Activated CD4-positive, alpha-beta T cell treated with anti-CD3 and anti-CD28 coated beads, Interleukin-2, amount 10 ng/mL, durations not matched to agents 24 days and 14 days (primary cell): ENCODE data around the gene MALRD1. TPM values are rescaled to one million over a fixed set of nuclear protein-coding genes. Genes with fewer than 3 reads are reported as not detected.
"Not testable (repeated sequence)": the region's sequence is repeated elsewhere in the genome, so short reads cannot be mapped to it uniquely, and the experiment has no call there.

ENCODE experiments used
- DNase-seq: peaks from one replicate; pipeline ENCODE4 v3.0.0; 2022
- H3K27ac Mint-ChIP-seq: one replicate; pipeline ENCODE4 v1.8.0; 2022; ENCODE audit warnings: mild to moderate bottlenecking, mixed read lengths
- H3K27me3 Mint-ChIP-seq: one replicate; pipeline ENCODE4 v1.8.0; 2022; ENCODE audit warnings: mixed read lengths
- H3K36me3 Mint-ChIP-seq: one replicate; pipeline ENCODE4 v1.8.0; 2022; ENCODE audit warnings: low read depth, mild to moderate bottlenecking, mixed read lengths
- H3K4me1 Mint-ChIP-seq: one replicate; pipeline ENCODE4 v1.8.0; 2021; ENCODE audit warnings: mixed read lengths
- H3K4me3 Mint-ChIP-seq: one replicate; pipeline ENCODE4 v1.8.0; 2022; ENCODE audit warnings: mild to moderate bottlenecking, moderate library complexity, mixed read lengths
- H3K9me3 Mint-ChIP-seq: one replicate; pipeline ENCODE4 v1.8.0; 2021; ENCODE audit warnings: mixed read lengths
- intact Hi-C: fragments of 100-400 bp; cut with micrococcal nuclease; formaldehyde crosslinking; loops from one replicate; pipeline ENCODE4 v1.15.1; 2023
- total RNA-seq: library from RNA; stranded (reverse); gene quantifications from 2 replicates; pipeline ENCODE4 v1.2.3, GENCODE V29; 2022

Gene MALRD1
- total RNA-seq, 1 donor from 2014 or later = not detected

DNA sequence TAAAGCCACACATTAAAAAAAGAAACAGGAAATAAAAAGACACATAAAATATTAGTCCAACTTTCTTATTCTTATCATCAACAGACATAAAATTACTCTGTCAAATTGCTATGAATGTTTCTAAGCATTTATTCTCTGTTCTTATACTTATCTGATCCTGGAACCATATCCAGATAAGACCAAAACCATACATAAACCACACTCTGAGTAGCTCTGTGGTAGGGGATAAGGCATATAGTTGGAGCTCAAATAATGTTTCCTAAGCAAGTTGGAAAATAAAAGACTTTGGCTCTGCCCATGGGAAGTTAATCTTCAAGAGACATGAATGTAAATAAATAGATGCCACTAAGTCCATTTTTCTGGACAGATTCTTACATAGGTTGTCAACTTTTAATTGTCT lies 664.6 kb downstream of the MALRD1 start:
- intact Hi-C loops = no loop called here
- no peak for DNase-seq
- H3K9me3 Mint-ChIP-seq = peaks cover 15% of the 10 kb centered on the region
- H3K36me3 Mint-ChIP-seq = no peaks in the 10 kb centered on the region
- H3K27me3 Mint-ChIP-seq = no peaks in the 10 kb centered on the region
- H3K4me1 Mint-ChIP-seq = no peaks in the 10 kb centered on the region
- H3K27ac Mint-ChIP-seq = no peak overlapping the region
- no peak overlapping the region for H3K4me3 Mint-ChIP-seq

- no peaks in the 10 kb centered on the region for H3K27me3 Mint-ChIP-seq
- H3K4me1 Mint-ChIP-seq = no peaks in the 10 kb centered on the region
- intact Hi-C loops = no loop called here
- no peak overlapping the region for H3K4me3 Mint-ChIP-seq
- no peaks in the 10 kb centered on the region for H3K36me3 Mint-ChIP-seq
- no peak overlapping the region for H3K27ac Mint-ChIP-seq
- peaks cover 15% of the 10 kb centered on the region for H3K9me3 Mint-ChIP-seq
- DNase-seq = no peak
These were observed 665.4 kb downstream of the MALRD1 start for GRCh38 chr10:19713800-19714525.

DNA sequence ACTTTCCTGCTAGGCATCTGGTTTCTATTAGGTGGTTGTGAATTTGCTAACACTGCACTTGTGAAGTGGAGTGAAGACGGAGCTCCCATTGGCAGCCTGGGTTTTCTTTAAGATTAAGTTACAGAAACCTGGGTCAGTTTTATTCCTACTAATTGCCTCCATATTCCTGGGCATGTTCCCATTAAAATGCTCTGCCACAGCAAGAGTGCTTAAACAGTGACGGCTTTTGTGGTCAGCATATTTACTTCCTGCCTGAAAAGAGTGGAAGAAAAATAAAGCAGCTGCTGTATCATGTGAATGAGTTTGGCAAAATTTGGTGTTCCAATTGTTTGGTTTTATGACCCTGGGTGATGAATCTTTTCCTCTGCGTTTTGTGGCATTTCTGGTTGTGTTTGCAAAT lies 670.7 kb downstream of the MALRD1 start:
- H3K27me3 Mint-ChIP-seq = no peaks in the 10 kb centered on the region
- no peak overlapping the region for H3K27ac Mint-ChIP-seq

GRCh38 chr10:19724287-19724686 lies 675.7 kb downstream of the MALRD1 start:
- H3K9me3 Mint-ChIP-seq = no peaks in the 10 kb centered on the region
- intact Hi-C loops = no loop called here
- H3K27ac Mint-ChIP-seq = no peak overlapping the region
- H3K27me3 Mint-ChIP-seq = no peaks in the 10 kb centered on the region
- H3K36me3 Mint-ChIP-seq = no peaks in the 10 kb centered on the region
- H3K4me1 Mint-ChIP-seq = no peaks in the 10 kb centered on the region
- no peak overlapping the region for H3K4me3 Mint-ChIP-seq
- DNase-seq = no peak

More for the DNA sequence above, 670.7 kb downstream of the MALRD1 start:
- Mint-ChIP-seq H3K4me3 (no peak overlapping the region), H3K4me1 (no peaks in the 10 kb centered on the region), H3K36me3 (no peaks in the 10 kb centered on the region), H3K9me3 (peaks cover 7% of the 10 kb centered on the region)
- intact Hi-C loops = no loop called here
- no peak for DNase-seq

DNA sequence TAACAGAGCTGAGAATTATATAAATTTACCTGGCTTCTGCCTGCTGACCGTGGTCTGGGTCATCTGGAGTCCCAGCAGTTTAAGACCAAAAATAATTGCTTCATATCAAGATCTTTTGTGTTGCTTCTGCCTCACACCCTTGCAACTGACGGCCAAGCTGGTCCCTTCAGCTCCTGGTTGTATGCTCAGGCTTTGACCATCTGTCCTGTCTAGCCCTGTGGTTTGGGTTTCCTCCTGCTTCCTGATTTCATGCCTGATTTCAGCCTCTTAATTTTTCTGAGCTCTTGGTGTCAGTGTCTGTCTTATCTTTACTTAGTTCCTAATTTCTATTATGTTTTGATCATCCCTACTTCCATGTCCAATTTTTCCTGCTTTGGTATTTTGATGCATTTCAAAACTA lies 679.8 kb downstream of the MALRD1 start:
- no peak overlapping the region for H3K27ac Mint-ChIP-seq
- H3K4me3 Mint-ChIP-seq = no peak overlapping the region
- no peaks in the 10 kb centered on the region for H3K9me3 Mint-ChIP-seq
- no peaks in the 10 kb centered on the region for H3K4me1 Mint-ChIP-seq
- no peak for DNase-seq
- no peaks in the 10 kb centered on the region for H3K36me3 Mint-ChIP-seq
- intact Hi-C loops = no loop called here
- H3K27me3 Mint-ChIP-seq = no peaks in the 10 kb centered on the region

DNA sequence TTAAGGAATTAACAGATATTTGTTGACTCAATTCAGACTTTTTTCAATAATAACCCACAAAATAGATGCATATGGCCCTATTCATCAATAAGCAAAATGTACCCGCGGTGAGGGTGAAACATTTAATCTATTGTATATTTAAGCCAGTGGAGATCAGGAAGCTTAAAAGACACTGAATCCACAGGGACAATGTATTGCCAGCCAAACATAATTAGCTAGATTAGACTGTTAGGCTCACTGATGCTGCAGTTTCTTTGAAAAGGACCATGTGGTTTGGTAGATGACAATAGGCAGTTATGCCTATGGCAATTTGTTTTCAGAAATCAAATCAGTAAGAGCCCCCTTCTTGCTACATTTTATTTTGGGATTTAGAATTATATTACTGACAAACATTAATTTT lies 680.4 kb downstream of the MALRD1 start:
- no peaks in the 10 kb centered on the region for H3K27me3 Mint-ChIP-seq
- no peaks in the 10 kb centered on the region for H3K9me3 Mint-ChIP-seq
- no peaks in the 10 kb centered on the region for H3K4me1 Mint-ChIP-seq
- intact Hi-C loops = no loop called here
- DNase-seq = no peak
- H3K36me3 Mint-ChIP-seq = no peaks in the 10 kb centered on the region
- H3K4me3 Mint-ChIP-seq = no peak overlapping the region
- H3K27ac Mint-ChIP-seq = no peak overlapping the region

DNA sequence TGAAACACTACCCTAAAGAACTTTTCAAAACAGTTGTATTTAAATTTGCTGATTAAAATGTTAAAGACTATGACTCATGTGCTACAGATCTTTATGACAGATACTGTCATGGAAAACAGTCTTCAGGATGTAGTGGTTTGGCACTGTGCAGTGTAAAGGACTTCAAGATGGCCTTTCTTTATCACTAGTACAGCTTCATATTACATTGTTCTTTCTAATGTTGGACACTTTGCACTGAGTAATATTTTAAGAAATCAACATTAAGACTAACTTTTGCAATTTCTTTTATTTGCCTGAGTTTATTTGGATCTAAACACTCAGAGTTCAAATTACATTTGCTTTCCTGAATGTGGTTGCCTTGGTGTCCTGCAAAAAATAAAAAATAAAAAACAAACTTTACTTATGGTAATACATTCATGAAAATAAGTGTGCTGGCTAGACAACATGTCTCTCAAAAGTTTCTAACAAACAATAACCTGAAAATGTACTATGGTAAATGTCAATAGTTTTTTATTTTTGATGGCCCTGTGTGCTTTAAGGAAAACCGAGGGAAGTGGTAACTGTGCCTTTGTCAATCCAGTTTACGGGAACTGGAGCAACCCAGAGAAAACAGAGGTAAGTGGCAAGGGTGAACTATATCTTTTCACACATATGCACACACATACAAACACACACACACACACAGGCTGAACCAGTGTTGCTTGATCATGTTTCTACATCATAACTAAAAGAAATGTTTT lies 681.7 kb downstream of the MALRD1 start:
- H3K4me1 Mint-ChIP-seq = no peaks in the 10 kb centered on the region
- H3K27ac Mint-ChIP-seq = no peak overlapping the region
- DNase-seq = no peak
- no peak overlapping the region for H3K4me3 Mint-ChIP-seq
- H3K36me3 Mint-ChIP-seq = no peaks in the 10 kb centered on the region
- intact Hi-C loops = no loop called here
- H3K9me3 Mint-ChIP-seq = no peaks in the 10 kb centered on the region
- no peaks in the 10 kb centered on the region for H3K27me3 Mint-ChIP-seq

GRCh38 chr10:19730907-19731217 lies 682.3 kb downstream of the MALRD1 start:
- intact Hi-C loops = no loop called here
- no peaks in the 10 kb centered on the region for H3K4me1 Mint-ChIP-seq
- no peak overlapping the region for H3K4me3 Mint-ChIP-seq
- no peak overlapping the region for H3K27ac Mint-ChIP-seq
- no peaks in the 10 kb centered on the region for H3K9me3 Mint-ChIP-seq
- H3K27me3 Mint-ChIP-seq = no peaks in the 10 kb centered on the region
- DNase-seq = no peak
- H3K36me3 Mint-ChIP-seq = no peaks in the 10 kb centered on the region

- Mint-ChIP-seq H3K9me3 (no peaks in the 10 kb centered on the region), H3K36me3 (no peaks in the 10 kb centered on the region), H3K27ac (no peak overlapping the region), H3K4me3 (no peak overlapping the region), H3K4me1 (no peaks in the 10 kb centered on the region), H3K27me3 (no peaks in the 10 kb centered on the region)
- intact Hi-C loops = no loop called here
- no peak for DNase-seq
These were observed 683.0 kb downstream of the MALRD1 start for GRCh38 chr10:19731560-19731959.

DNA sequence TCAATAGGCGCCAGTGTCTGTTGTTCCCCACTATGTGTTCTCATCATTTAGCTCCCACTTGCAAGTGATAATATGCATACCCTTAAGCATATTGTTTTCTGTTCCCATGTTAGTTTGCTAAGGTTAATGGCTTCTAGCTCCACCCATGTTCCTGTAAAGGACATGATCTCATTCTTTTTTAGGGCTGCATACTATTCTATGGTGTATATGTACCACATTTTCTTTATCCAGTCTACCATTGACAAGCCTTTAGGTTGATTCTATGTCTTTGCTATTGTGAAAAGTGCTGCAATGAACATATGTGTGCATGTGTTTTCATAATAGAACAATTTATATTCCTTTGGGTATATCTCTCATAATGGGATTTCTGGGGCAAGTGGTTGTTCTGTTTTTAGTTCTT lies 689.8 kb downstream of the MALRD1 start:
- intact Hi-C loops = no loop called here
- Mint-ChIP-seq H3K27ac (no peak overlapping the region), H3K9me3 (no peaks in the 10 kb centered on the region), H3K4me1 (no peaks in the 10 kb centered on the region), H3K27me3 (no peaks in the 10 kb centered on the region), H3K4me3 (no peak overlapping the region), H3K36me3 (no peaks in the 10 kb centered on the region)
- DNase-seq = no peak

GRCh38 chr10:19739232-19739631 lies 690.6 kb downstream of the MALRD1 start:
- H3K9me3 Mint-ChIP-seq, H3K27me3 Mint-ChIP-seq, H3K36me3 Mint-ChIP-seq, DNase-seq, H3K4me1 Mint-ChIP-seq, intact Hi-C loops, H3K27ac Mint-ChIP-seq, H3K4me3 Mint-ChIP-seq: not testable (repeated sequence)

DNA sequence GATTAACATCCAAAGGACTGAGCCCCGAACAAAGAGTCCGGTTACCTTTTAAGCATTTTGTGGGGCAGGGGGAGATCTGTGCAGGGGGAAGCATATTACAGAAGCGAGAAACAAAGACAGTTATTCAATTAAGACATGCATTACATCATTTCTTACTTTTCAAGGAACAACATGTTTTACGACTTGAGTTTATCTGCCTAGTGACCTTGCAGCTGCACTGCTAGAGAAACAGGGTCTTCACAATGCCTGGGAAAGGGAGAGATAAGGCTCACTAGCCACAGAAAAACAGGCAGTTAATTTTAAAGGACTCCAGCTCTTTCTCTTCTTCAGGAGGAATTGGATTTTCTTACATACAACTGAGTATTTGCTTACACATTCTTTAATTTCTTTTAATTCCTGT lies 693.5 kb downstream of the MALRD1 start:
- intact Hi-C loops, H3K27ac Mint-ChIP-seq, H3K27me3 Mint-ChIP-seq, H3K36me3 Mint-ChIP-seq, H3K4me3 Mint-ChIP-seq, H3K9me3 Mint-ChIP-seq, H3K4me1 Mint-ChIP-seq, DNase-seq: not testable (repeated sequence)

- DNase-seq = no peak
- H3K9me3 Mint-ChIP-seq = no peaks in the 10 kb centered on the region
- H3K27ac Mint-ChIP-seq = no peak overlapping the region
- H3K4me3 Mint-ChIP-seq = no peak overlapping the region
- no peaks in the 10 kb centered on the region for H3K27me3 Mint-ChIP-seq
- no peaks in the 10 kb centered on the region for H3K36me3 Mint-ChIP-seq
- intact Hi-C loops = no loop called here
- H3K4me1 Mint-ChIP-seq = no peaks in the 10 kb centered on the region
These were observed 697.1 kb downstream of the MALRD1 start for GRCh38 chr10:19745672-19746071.

GRCh38 chr10:19749185-19749729 lies 700.7 kb downstream of the MALRD1 start:
- no peaks in the 10 kb centered on the region for H3K36me3 Mint-ChIP-seq
- H3K9me3 Mint-ChIP-seq = no peaks in the 10 kb centered on the region
- no peak overlapping the region for H3K27ac Mint-ChIP-seq
- no peaks in the 10 kb centered on the region for H3K27me3 Mint-ChIP-seq
- no peak for DNase-seq
- H3K4me3 Mint-ChIP-seq = no peak overlapping the region
- H3K4me1 Mint-ChIP-seq = no peaks in the 10 kb centered on the region
- intact Hi-C loops = no loop called here
